Stimulated activated CD8-positive, alpha-beta memory T cell treated with anti-CD3 and anti-CD28 coated beads, Interleukin-4, amount 100 ng/mL, for 1 hour (primary cell): Measurements from ENCODE around the gene NAA38.
"Not testable (repeated sequence)": the region's sequence is repeated elsewhere in the genome, so short reads cannot be mapped to it uniquely, and the experiment has no call there.

Source experiments
- DNase-seq, 2 donors: peaks; one replicate each; pipeline ENCODE4 v3.0.0-alpha.2; 2020; ENCODE audit warnings: low read depth in 2 of 2, low spot score in 1 of 2

Gene NAA38

DNA sequence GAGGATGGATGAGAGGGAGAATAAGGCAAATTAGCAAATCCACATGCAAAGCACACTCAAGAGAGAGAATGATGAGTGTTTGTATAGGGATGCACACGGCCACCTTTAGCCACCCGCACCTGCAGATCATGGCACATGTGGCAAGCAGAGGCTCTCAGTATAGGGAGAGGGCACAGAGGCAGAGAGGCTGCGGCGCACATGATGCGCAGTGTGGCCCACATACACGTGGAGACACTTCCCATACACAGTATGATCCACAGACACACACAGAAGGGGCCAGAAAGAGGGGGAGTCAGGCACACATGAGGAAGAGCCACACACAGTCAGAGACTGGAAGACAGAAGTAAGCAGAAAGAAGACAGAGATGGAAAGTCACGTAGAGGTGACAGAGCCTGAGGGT lies 24.7 kb upstream of the NAA38 start:
- DNase-seq = no peak

- DNase-seq = no peak
Observed at GRCh38 chr17:7881276-7882054, 24.1 kb upstream of the NAA38 start.

GRCh38 chr17:7880076-7880868 lies 22.9 kb upstream of the NAA38 start:
- DNase-seq = no peak

DNA sequence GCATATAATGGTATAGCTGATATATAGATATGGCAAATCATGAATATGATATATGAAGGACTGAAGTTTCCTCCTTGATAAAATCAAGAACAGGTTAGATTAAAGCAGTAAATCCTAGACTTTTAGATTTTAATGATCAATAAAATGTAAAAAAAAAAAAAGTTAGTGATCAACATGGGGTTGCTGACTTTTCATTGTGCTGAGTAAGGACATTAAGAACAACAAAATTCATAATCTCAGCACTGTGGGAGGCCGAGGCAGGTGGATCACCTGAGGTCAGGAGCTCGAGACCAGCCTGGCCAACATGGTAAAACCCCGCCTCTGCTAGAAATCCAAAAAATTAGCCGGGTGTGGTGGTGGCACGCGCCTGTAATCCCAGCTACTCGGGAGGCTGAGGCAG lies 20.9 kb upstream of the NAA38 start:
- no peak for DNase-seq

- DNase-seq = no peak
Observed at GRCh38 chr17:7875804-7876370, 18.5 kb upstream of the NAA38 start.

GRCh38 chr17:7873051-7873450 lies 15.7 kb upstream of the NAA38 start:
- no peak for DNase-seq

- no peak for DNase-seq
Observed at GRCh38 chr17:7867881-7868329, 10.5 kb upstream of the NAA38 start.

GRCh38 chr17:7864995-7865650 lies 7.8 kb upstream of the NAA38 start:
- DNase-seq = no peak

DNA sequence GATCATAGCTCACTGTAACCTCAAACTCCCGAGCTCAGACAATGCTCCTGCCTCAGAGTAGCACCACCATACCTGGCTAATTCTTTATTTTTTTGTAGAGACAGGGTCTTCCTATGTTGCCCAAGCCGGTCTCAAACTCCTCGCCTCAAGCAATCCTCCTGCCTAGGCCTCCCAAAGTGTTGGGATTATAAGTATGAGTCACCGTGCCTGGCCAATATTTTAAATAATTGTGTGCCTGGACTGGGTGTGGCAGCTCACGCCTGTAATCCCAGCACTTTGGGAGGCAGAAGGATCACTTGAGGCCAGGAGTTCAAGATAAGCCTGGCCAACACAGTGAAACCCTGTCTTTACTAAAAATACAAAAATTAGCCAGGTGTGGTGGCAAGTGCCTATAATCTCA lies 7.0 kb upstream of the NAA38 start:
- DNase-seq = not testable (repeated sequence)

DNA sequence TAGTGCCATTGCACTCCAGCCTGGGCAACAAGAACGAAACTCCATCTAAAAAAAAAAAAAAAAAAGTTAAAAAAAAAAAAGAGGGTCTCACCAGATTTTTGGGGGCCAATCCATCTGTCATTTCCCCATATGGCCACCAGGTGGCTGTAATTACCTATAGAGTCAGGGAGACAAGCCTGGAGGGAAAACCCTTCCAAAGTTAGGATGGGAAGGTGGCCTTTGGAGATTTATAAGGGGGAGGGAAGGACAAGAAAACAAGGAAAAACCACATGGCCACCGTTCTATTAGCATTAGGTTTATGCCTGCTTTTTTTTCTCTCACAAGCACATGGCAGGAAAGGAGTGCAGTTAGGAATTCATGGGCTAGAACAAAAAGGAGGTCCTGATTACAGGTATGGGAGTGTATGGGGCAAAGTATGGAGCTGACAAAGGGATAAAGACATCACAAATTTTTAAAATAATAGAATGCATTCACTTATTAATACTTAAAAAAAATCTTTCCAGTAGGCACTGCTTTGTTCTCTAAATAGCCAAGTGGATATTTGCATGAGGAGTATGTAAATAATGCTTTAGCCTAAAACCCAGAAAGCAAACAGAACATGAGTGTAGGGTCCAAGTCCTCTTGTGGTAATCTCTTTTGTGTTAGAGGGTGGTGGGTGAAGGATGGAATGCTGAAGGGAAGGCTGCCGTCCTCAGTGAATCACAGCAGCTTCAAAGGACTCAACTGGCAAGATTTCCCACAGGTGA lies 5.5 kb upstream of the NAA38 start:
- DNase-seq = no peak

GRCh38 chr17:7859028-7859427 lies 1.7 kb upstream of the NAA38 start:
- no peak for DNase-seq

- DNase-seq = no peak
Observed at GRCh38 chr17:7858522-7858810, 1.1 kb upstream of the NAA38 start.

GRCh38 chr17:7857713-7858521 lies 558 bp upstream of the NAA38 start, which contains the start of gene CYB5D1:
CYB5D1 (plus strand) TSS chr17:7858003; CDS start chr17:7858135, 132 bp downstream.
- DNase-seq = peak; percentile 80 to 81

DNA sequence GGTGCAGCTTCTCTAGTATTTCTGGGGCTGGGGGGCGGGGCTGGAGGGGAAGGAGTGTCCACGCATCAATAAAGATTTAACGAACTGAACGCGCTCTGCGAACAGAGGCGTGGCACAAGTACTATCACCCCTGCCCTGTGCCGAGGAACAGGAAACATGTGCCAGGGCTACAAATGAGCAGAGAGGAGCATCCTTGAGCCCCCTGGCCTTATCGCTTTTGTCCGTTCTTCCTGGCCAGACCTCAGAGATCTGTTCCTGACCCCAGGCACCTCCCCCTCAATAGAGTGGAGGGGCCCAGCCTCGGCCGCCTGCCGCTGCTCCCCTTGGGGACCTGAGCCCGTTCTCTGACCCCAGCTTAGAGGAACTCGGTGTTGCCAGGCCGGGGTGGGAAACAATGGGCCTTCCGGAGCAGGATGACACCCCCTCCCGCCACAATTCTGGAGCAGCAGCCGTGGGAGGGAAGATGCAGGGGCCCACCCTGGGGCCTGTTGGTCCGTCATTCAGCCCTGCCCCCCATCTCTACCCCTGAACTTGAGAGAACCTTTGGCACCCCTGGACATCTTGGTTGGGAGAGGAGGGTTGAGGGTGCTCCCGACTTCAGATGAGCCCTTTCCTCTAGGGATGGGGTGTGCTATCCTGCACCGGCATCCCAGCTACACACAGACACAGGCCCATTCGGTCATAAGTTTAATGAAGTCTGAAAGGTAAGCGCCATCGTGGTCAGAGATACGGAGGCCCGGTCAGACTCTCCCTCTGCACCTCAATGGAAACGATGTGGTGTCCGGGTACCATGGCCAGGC lies 1.1 kb downstream of the NAA38 start:
- no peak for DNase-seq

- DNase-seq = no peak
Observed at GRCh38 chr17:7855660-7856010, 1.7 kb downstream of the NAA38 start.

- DNase-seq = no peak
Observed at GRCh38 chr17:7854851-7855659, 2.3 kb downstream of the NAA38 start, which contains the start of gene TMEM88. TMEM88 (plus strand) TSS chr17:7855066; CDS start chr17:7855075, 9 bp downstream.

DNA sequence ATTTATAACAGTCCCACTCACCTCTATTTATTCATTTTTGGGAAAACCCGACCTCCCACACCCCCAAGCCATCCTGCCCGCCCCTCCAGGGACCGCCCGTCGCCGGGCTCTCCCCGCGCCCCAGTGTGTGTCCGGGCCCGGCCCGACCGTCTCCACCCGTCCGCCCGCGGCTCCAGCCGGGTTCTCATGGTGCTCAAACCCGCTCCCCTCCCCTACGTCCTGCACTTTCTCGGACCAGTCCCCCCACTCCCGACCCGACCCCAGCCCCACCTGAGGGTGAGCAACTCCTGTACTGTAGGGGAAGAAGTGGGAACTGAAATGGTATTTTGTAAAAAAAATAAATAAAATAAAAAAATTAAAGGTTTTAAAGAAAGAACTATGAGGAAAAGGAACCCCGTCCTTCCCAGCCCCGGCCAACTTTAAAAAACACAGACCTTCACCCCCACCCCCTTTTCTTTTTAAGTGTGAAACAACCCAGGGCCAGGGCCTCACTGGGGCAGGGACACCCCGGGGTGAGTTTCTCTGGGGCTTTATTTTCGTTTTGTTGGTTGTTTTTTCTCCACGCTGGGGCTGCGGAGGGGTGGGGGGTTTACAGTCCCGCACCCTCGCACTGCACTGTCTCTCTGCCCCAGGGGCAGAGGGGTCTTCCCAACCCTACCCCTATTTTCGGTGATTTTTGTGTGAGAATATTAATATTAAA lies 3.1 kb downstream of the NAA38 start:
- no peak for DNase-seq

GRCh38 chr17:7853691-7854038 lies 3.7 kb downstream of the NAA38 start:
- DNase-seq = no peak
